HG03108 (cell line): Measurements from ENCODE around the gene ERMARD.

Experiments
- ATAC-seq: cut with Tn5 transposase; IDR thresholded peaks from one replicate; pipeline ENCODE4 v1.9.1; 2021; ENCODE audit warnings: moderate library complexity; ENCODE audit not compliant: unreplicated experiment

ERMARD gene

DNA sequence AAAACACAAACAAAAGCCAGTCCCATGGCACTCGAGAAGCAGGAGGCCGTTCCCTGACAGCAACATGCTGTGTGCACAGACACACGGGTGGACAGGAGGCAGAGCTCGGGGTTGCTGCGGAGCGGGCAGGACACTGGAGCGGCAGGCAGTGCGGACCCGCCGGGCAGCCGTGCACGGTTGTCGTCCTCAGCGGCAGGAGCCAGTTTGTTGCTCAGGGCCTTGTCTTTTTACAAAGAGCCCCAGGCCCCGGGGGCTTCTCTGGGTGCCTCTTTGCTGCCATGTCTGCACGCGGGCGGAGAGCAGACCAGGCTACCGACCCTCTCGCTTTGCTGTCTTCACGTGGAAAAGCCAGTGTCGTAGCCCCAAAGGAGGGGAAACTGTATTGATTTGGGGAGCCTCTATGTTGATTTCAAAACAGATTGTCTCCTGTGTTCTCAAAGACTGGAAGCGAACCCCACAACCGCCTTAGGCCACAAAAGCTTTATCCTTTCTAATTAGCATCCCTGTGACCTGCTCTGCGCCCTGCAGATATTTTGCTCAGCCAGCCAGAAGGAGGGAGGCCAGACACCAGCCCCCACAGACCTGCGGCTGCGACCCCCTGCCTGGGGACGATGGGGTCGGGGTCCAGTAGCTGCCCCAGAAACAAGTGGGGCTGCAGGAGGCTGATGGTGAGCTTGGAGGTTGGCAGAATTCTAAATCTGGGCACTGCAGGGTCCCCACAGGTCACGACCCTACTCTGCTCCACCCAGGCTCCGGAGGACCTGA, 50.2 kb downstream of the ERMARD start:
- no peak for ATAC-seq

DNA sequence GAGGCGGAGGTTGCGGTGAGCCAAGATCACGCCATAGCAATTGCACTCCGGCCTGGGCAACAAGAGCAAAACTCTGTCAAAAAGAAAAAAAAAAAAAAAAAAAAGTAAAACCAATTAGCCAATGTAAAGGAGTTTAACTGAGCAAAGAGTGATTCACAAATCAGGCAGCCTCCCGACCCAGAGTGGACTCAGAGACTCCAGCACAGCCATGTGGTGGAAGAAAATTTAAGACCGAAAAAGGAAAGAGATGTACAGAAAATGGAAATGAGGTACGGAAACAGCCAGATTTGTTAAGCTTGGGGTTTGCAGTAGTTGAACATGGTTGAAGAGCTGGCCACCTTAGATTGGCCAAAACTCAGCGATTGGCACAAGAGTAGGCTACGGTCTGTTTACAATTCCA, 51.4 kb downstream of the ERMARD start:
- ATAC-seq = no peak

GRCh38 chr6:169803271-169803811, 51.9 kb downstream of the ERMARD start:
- no peak for ATAC-seq

GRCh38 chr6:169803816-169804340, 52.5 kb downstream of the ERMARD start:
- no peak for ATAC-seq

DNA sequence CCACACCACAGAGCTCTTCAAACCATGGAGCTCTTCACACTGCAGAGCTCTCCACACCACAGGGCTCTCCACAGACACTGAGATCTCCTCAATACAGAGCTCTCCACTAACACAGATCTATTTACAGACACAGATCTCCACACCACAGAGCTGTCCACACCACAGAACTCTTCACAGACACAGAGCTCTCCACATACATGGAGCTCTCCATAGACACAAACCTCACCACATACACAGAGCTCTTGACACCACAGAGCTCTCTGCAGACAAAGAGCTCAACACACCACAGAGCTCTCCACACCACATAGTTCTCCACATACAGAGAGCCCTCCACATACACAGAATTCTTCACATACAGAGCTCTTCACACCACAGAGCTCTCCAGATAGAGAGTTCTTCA, 53.0 kb downstream of the ERMARD start:
- ATAC-seq = no peak

GRCh38 chr6:169805242-169805838, 53.9 kb downstream of the ERMARD start:
- ATAC-seq = no peak

GRCh38 chr6:169806701-169807100, 55.3 kb downstream of the ERMARD start:
- no peak for ATAC-seq

DNA sequence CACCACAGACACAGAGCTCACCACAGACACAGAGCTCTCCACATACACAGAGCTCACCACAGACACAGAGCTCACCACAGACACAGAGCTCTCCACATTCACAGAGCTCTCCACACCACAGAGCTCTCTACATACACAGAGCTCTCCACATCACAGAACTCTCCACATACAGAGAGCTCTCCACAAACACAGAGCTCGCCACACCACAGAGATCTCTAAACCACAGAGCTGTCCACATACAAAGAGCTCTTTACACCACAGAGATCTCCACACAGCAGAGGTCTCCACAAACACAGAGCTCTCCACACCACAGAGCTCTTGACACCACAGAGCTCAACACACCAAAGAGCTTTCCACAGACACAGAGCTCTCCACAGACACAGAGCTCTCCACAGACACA, 55.8 kb downstream of the ERMARD start:
- no peak for ATAC-seq

GRCh38 chr6:169807699-169808607, 56.5 kb downstream of the ERMARD start:
- no peak for ATAC-seq

GRCh38 chr6:169808608-169808967, 57.2 kb downstream of the ERMARD start:
- ATAC-seq = no peak

DNA sequence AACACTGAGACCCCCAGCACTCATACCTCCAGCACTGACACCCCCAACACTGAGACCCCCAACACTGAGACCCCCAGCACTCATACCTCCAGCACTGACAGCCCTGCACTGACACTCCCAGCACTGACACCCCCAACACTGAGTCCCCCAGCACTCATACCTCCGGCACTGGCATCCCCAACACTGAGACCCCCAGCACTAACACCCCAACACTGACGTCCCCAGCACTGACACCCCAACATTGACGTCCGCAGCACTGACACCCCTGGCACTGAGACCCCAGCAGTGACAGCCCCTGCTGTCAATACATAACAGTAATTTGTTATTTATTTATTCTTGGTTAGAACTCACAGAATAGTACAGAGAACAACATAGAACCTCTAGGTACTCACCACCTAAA, 58.0 kb downstream of the ERMARD start:
- ATAC-seq = no peak

- no peak for ATAC-seq
Measured at GRCh38 chr6:169810066-169810989, 58.9 kb downstream of the ERMARD start.

GRCh38 chr6:169811072-169811471, 59.6 kb downstream of the ERMARD start:
- ATAC-seq = no peak

DNA sequence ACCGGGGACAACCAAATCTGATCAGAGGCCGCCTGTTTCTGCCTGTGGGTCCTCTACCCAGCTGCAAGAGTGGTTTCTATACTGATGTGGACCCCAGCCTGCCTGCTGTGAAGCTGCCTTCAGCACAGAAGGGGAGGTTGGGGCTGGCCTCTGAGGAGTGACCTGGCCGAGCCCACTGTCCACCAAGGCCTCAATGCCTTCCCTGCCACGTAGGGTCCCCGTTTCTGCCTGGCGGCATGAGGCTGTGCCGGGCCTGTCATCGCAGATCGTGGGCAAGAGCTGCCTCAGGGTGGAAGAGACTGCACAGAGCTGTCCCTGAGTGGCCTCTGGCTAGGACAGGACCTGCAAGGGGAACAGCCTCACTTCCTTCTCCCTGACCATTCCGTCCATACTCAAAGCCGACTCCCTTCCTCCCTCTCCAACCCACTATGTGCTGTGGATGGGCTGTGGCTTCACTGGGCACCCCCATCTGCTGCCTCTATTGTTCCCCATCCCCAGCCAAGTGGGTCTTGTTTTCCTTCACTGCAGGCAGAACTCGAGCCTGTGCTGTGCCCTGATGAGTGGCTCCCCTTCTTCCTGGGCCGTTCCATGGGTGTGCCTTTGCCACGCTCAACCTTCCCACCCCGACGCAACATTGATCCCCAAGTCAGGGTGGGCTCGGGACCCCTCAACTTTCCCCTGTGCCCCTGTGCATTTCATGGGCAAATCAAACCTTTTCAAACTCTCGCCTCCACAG, 60.3 kb downstream of the ERMARD start:
- ATAC-seq = no peak

DNA sequence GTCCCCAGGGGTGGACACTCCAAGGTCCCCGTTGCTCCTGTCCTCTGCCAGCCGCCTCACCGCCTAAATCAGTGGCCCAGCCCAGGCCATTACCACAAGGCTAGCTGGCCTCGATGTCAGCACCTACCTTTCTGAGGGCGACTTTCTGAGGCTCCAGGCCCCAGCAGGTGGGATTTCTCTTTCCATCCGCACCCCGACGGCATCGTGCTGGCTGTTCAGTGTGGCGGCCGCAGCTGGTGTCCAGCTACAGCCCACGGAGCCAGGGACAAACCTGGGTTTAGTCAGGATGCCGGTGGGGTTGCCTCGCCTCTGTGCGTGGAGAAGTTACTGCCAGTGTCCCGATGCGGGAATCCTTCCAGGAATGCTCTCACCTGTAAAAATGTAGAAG, 60.8 kb downstream of the ERMARD start:
- ATAC-seq = no peak

- ATAC-seq = no peak
Measured at GRCh38 chr6:169813969-169814368, 62.5 kb downstream of the ERMARD start.

- ATAC-seq = no peak
Measured at GRCh38 chr6:169816054-169816453, 64.6 kb downstream of the ERMARD start.

DNA sequence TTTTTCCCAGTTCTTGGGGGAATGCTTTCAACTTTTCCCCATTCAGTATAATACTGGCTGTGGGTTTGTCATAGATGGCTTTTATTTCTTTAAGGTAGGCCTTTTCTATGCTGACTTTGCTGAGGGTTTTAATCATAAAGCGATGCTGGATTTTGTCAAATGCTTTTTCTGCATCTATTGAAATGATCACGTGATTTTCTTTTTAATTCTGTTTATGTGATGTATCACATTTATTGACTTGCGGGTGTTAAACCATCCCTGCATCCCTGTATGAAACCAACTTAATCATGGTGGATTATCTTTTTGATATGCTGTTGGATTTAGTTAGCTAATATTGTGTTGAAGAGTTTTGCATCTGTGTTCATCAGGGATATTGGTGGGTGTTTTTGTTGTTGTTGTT, 65.6 kb downstream of the ERMARD start:
- no peak for ATAC-seq

DNA sequence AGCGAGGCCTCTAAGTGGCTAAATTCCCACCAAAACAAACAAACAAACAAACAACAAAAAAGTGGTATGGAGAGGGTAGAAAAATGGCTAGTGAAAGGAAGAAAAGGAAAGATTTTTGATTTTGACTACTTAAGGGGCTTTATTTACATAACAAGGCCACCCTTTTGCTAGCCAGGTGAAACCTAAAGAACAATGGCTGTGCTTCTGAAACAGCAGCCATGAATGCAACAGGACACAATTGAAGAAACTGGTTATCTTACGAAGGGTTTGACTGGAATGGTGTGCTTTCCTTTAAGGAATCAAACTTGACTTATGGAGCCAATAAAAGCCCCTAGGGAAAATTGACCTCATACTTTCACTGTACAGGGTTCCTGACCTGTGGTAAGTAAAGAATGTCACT, 68.9 kb downstream of the ERMARD start:
- ATAC-seq = no peak

DNA sequence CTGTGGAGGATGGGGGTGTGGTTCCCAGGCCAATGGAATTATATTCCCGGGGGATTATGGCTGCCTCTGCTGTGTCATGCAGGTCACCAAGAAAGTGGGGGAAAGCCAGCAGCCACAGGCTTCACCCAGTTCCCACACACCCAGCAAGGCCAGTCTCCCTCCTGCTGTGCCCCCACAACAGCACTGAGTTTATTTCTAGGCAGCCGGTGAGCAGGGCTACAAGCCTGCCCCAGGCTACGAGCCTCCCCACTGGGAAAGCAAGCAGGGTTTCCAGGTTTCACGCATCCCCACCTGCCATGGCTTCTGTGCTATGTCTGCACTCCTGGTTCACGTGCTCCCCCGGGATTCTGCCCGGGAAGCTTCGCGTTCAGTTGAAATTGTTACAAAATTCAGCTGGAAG, 72.6 kb downstream of the ERMARD start:
- no peak for ATAC-seq
